ENCODE measurements around the gene UBAC2.

UBAC2 gene

GRCh38 chr13:99281811-99282263, 81.2 kb downstream of the UBAC2 start:
- Histone ChIP-seq H3K4me2 (ENCODE audit: low read length) (peak overlapping the region; percentile 27), H3K36me3 (ENCODE audit: insufficient read depth, low read length) (peaks cover 9% of the 10 kb centered on the region), H3K9me3 (ENCODE audit: low read length) (no peaks in the 10 kb centered on the region), H3K9ac (ENCODE audit: low read length) (no peak overlapping the region), H3K27me3 (ENCODE audit: insufficient read depth, low read length) (no peaks in the 10 kb centered on the region), H4K20me1 (ENCODE audit: insufficient read depth, low read length) (no peaks in the 10 kb centered on the region), H3K9me2 (ENCODE audit: low read depth, low read length) (no peaks in the 10 kb centered on the region), H3K4me1 (ENCODE audit: insufficient read depth, low read length, severe bottlenecking) (peaks cover 22% of the 10 kb centered on the region), H3K79me2 (ENCODE audit: insufficient read depth, low read length) (no peaks in the 10 kb centered on the region), H3K27ac (ENCODE audit: low read depth, low read length, poor library complexity, severe bottlenecking) (peak overlapping the region; percentile 19), H3K4me3 (ENCODE audit: low read depth, low read length, poor library complexity, severe bottlenecking) (no peak overlapping the region), H2AFZ (ENCODE audit: low read length) (no peak overlapping the region), H3F3A (ENCODE audit: insufficient read depth, low read length) (no peaks in the 10 kb centered on the region)
- TF ChIP-seq CTCF (IDR thresholded peaks at IDR 0.05; ENCODE audit: low read length), result no peak

- H3K9me2 ChIP-seq (ENCODE audit: low read depth, low read length), result no peaks in the 10 kb centered on the region
- H3K4me3 ChIP-seq (ENCODE audit: low read depth, low read length, poor library complexity, severe bottlenecking), result no peak overlapping the region
- peak overlapping the region; percentile 27 for H3K4me2 ChIP-seq (ENCODE audit: low read length)
These were observed 81.9 kb downstream of the UBAC2 start for GRCh38 chr13:99282264-99283231.

GRCh38 chr13:99285432-99286182, 85.0 kb downstream of the UBAC2 start:
- Histone ChIP-seq H3K4me2 (ENCODE audit: low read length) (no peak overlapping the region), H3K4me3 (ENCODE audit: low read depth, low read length, poor library complexity, severe bottlenecking) (no peak overlapping the region), H3K79me2 (ENCODE audit: insufficient read depth, low read length) (no peaks in the 10 kb centered on the region), H3K4me1 (ENCODE audit: insufficient read depth, low read length, severe bottlenecking) (peaks cover 31% of the 10 kb centered on the region), H3K9ac (ENCODE audit: low read length) (no peak overlapping the region), H3K36me3 (ENCODE audit: insufficient read depth, low read length) (no peaks in the 10 kb centered on the region), H3F3A (ENCODE audit: insufficient read depth, low read length) (no peaks in the 10 kb centered on the region), H3K27me3 (ENCODE audit: insufficient read depth, low read length) (no peaks in the 10 kb centered on the region), H3K9me3 (ENCODE audit: low read length) (no peaks in the 10 kb centered on the region), H3K27ac (ENCODE audit: low read depth, low read length, poor library complexity, severe bottlenecking) (no peak overlapping the region), H2AFZ (ENCODE audit: low read length) (no peak overlapping the region), H4K20me1 (ENCODE audit: insufficient read depth, low read length) (no peaks in the 10 kb centered on the region), H3K9me2 (ENCODE audit: low read depth, low read length) (no peaks in the 10 kb centered on the region)
- TF ChIP-seq CTCF (IDR thresholded peaks at IDR 0.05; ENCODE audit: low read length), result no peak
- no peak for TF ChIP-seq EZH2 (IDR thresholded peaks at IDR 0.05; ENCODE audit: borderline replicate concordance, low read length)

More at GRCh38 chr13:99282264-99283231, 81.9 kb downstream of the UBAC2 start:
- H4K20me1 ChIP-seq (ENCODE audit: insufficient read depth, low read length), result no peaks in the 10 kb centered on the region
- H3K4me1 ChIP-seq (ENCODE audit: insufficient read depth, low read length, severe bottlenecking), result peaks cover 23% of the 10 kb centered on the region
- no peaks in the 10 kb centered on the region for H3K27me3 ChIP-seq (ENCODE audit: insufficient read depth, low read length)
- H2AFZ ChIP-seq (ENCODE audit: low read length), result no peak overlapping the region
- TF ChIP-seq EZH2 (IDR thresholded peaks at IDR 0.05; ENCODE audit: borderline replicate concordance, low read length) (no peak), CTCF (IDR thresholded peaks at IDR 0.05; ENCODE audit: low read length) (no peak)
- H3K27ac ChIP-seq (ENCODE audit: low read depth, low read length, poor library complexity, severe bottlenecking), result peak overlapping the region; percentile 19
- H3K9me3 ChIP-seq (ENCODE audit: low read length), result no peaks in the 10 kb centered on the region
- no peaks in the 10 kb centered on the region for H3K79me2 ChIP-seq (ENCODE audit: insufficient read depth, low read length)
- no peak overlapping the region for H3K9ac ChIP-seq (ENCODE audit: low read length)
- no peaks in the 10 kb centered on the region for H3F3A ChIP-seq (ENCODE audit: insufficient read depth, low read length)
- peaks cover 9% of the 10 kb centered on the region for H3K36me3 ChIP-seq (ENCODE audit: insufficient read depth, low read length)

Data from OCI-LY1 (cell line).